KMS-11 (cell line): ENCODE results near the gene AMY1C.
"Not testable (repeated sequence)": the region's sequence is repeated elsewhere in the genome, so short reads cannot be mapped to it uniquely, and the experiment has no call there.

Source experiments
- H2AFZ ChIP-seq: fragments of 200-600 bp; sonication (generic); 2 replicates; pipeline ENCODE4 v1.6.1; 2016; ENCODE audit warnings: antibody characterized with exemption, mixed run types, low read depth
- H3K27ac ChIP-seq: fragments of 200-600 bp; sonication (generic); 2 replicates; pipeline ENCODE4 v1.6.1; 2016; ENCODE audit warnings: mild to moderate bottlenecking, mixed run types
- H3K27me3 ChIP-seq: fragments of 200-600 bp; sonication (generic); 2 replicates; pipeline ENCODE4 v1.6.1; 2017; ENCODE audit warnings: mild to moderate bottlenecking, low read depth, mixed run types, moderate library complexity; ENCODE audit not compliant: insufficient read depth
- H3K36me3 ChIP-seq: fragments of 200-600 bp; sonication (generic); 2 replicates; pipeline ENCODE4 v1.6.1; 2017; ENCODE audit warnings: mild to moderate bottlenecking, mixed run types; ENCODE audit not compliant: insufficient read depth
- H3K4me1 ChIP-seq: fragments of 200-600 bp; sonication (generic); 2 replicates; pipeline ENCODE4 v1.6.1; 2016; ENCODE audit warnings: mild to moderate bottlenecking, low read depth, mixed run types; ENCODE audit not compliant: poor library complexity, severe bottlenecking
- H3K4me2 ChIP-seq: fragments of 200-600 bp; sonication (generic); 2 replicates; pipeline ENCODE4 v1.7.0; 2016; ENCODE audit warnings: mild to moderate bottlenecking, mixed run types
- H3K4me3 ChIP-seq: fragments of 200-600 bp; sonication (generic); IDR thresholded peaks from 2 replicates; pipeline ENCODE4 v1.6.1; 2017; ENCODE audit warnings: low read depth, low read length, mixed read lengths; ENCODE audit not compliant: insufficient read depth
- H3K79me2 ChIP-seq: fragments of 200-600 bp; sonication (generic); 2 replicates; pipeline ENCODE4 v1.6.1; 2016; ENCODE audit warnings: low read depth, mixed run types; ENCODE audit not compliant: insufficient read depth
- H3K9ac ChIP-seq: fragments of 200-600 bp; sonication (generic); 2 replicates; pipeline ENCODE4 v1.6.1; 2016; ENCODE audit warnings: mild to moderate bottlenecking, mixed run types
- H4K20me1 ChIP-seq: fragments of 200-600 bp; sonication (generic); 2 replicates; pipeline ENCODE4 v1.6.1; 2016; ENCODE audit warnings: mild to moderate bottlenecking, mixed run types; ENCODE audit not compliant: insufficient read depth

AMY1C gene

GRCh38 chr1:103749598-103749997 is at the start of gene AMY1C:
Gene AMY1C, plus strand, starts transcription at chr1:103749898. Its CDS starts 572 bp downstream, at chr1:103750470.
- not testable (repeated sequence) for H2AFZ ChIP-seq, H3K27me3 ChIP-seq, H3K4me1 ChIP-seq, H4K20me1 ChIP-seq, H3K79me2 ChIP-seq, H3K36me3 ChIP-seq, H3K4me3 ChIP-seq, H3K9ac ChIP-seq, H3K4me2 ChIP-seq, H3K27ac ChIP-seq

- not testable (repeated sequence) for H4K20me1 ChIP-seq, H3K4me1 ChIP-seq, H3K27ac ChIP-seq, H2AFZ ChIP-seq, H3K9ac ChIP-seq, H3K4me3 ChIP-seq, H3K27me3 ChIP-seq, H3K36me3 ChIP-seq, H3K79me2 ChIP-seq, H3K4me2 ChIP-seq
Measured at GRCh38 chr1:103700669-103701068, 49.0 kb upstream of the AMY1C start.

GRCh38 chr1:103701256-103701655 is 48.4 kb upstream of the AMY1C start:
- H4K20me1 ChIP-seq, H3K9ac ChIP-seq, H3K79me2 ChIP-seq, H3K36me3 ChIP-seq, H3K27me3 ChIP-seq, H3K4me2 ChIP-seq, H3K4me3 ChIP-seq, H2AFZ ChIP-seq, H3K4me1 ChIP-seq, H3K27ac ChIP-seq: not testable (repeated sequence)

- H3K4me3 ChIP-seq, H3K9ac ChIP-seq: not testable (repeated sequence)
Measured at GRCh38 chr1:103707670-103708069, 42.0 kb upstream of the AMY1C start.

GRCh38 chr1:103710381-103710780 is 39.3 kb upstream of the AMY1C start:
- H3K27me3 ChIP-seq, H3K4me2 ChIP-seq, H3K79me2 ChIP-seq, H3K4me1 ChIP-seq, H3K27ac ChIP-seq, H2AFZ ChIP-seq, H4K20me1 ChIP-seq, H3K9ac ChIP-seq, H3K4me3 ChIP-seq, H3K36me3 ChIP-seq: not testable (repeated sequence)

More at GRCh38 chr1:103707670-103708069, 42.0 kb upstream of the AMY1C start:
- H3K27ac ChIP-seq, H2AFZ ChIP-seq, H3K27me3 ChIP-seq, H3K4me1 ChIP-seq, H3K36me3 ChIP-seq, H4K20me1 ChIP-seq, H3K4me2 ChIP-seq, H3K79me2 ChIP-seq: not testable (repeated sequence)

- H3K4me1 ChIP-seq, H3K4me2 ChIP-seq, H3K27ac ChIP-seq, H2AFZ ChIP-seq, H3K9ac ChIP-seq, H3K4me3 ChIP-seq, H3K27me3 ChIP-seq, H3K36me3 ChIP-seq, H3K79me2 ChIP-seq, H4K20me1 ChIP-seq: not testable (repeated sequence)
Measured at GRCh38 chr1:103717404-103717803, 32.3 kb upstream of the AMY1C start.

GRCh38 chr1:103721473-103721872 is 28.2 kb upstream of the AMY1C start:
- H4K20me1 ChIP-seq, H2AFZ ChIP-seq, H3K36me3 ChIP-seq: not testable (repeated sequence)

GRCh38 chr1:103735334-103735733 is 14.4 kb upstream of the AMY1C start:
- H3K27ac ChIP-seq, H2AFZ ChIP-seq, H3K9ac ChIP-seq, H4K20me1 ChIP-seq, H3K4me1 ChIP-seq, H3K4me3 ChIP-seq, H3K36me3 ChIP-seq, H3K27me3 ChIP-seq, H3K79me2 ChIP-seq, H3K4me2 ChIP-seq: not testable (repeated sequence)

More at GRCh38 chr1:103721473-103721872, 28.2 kb upstream of the AMY1C start:
- H3K4me3 ChIP-seq, H3K79me2 ChIP-seq, H3K4me1 ChIP-seq, H3K4me2 ChIP-seq, H3K27me3 ChIP-seq, H3K9ac ChIP-seq, H3K27ac ChIP-seq: not testable (repeated sequence)

GRCh38 chr1:103738031-103738430 is 11.7 kb upstream of the AMY1C start:
- not testable (repeated sequence) for H3K79me2 ChIP-seq, H3K4me2 ChIP-seq, H3K27me3 ChIP-seq, H2AFZ ChIP-seq, H3K4me3 ChIP-seq, H3K36me3 ChIP-seq, H3K9ac ChIP-seq, H3K4me1 ChIP-seq, H4K20me1 ChIP-seq, H3K27ac ChIP-seq

GRCh38 chr1:103744449-103744848 is 5.2 kb upstream of the AMY1C start:
- not testable (repeated sequence) for H4K20me1 ChIP-seq, H3K4me2 ChIP-seq, H3K4me3 ChIP-seq, H3K27me3 ChIP-seq, H3K36me3 ChIP-seq, H3K27ac ChIP-seq, H2AFZ ChIP-seq, H3K79me2 ChIP-seq, H3K4me1 ChIP-seq, H3K9ac ChIP-seq

- not testable (repeated sequence) for H3K79me2 ChIP-seq, H3K27ac ChIP-seq, H3K27me3 ChIP-seq, H2AFZ ChIP-seq, H4K20me1 ChIP-seq, H3K4me3 ChIP-seq, H3K4me1 ChIP-seq, H3K4me2 ChIP-seq, H3K36me3 ChIP-seq, H3K9ac ChIP-seq
Measured at GRCh38 chr1:103745040-103745439, 4.7 kb upstream of the AMY1C start.
